Stimulated activated CD4-positive, alpha-beta T cell treated with anti-CD3 and anti-CD28 coated beads, Interleukin-15, amount 100 ng/mL, for 1 hour (primary cell): ENCODE measurements around the gene C1QTNF3.
"Not testable (repeated sequence)": the region's sequence is repeated elsewhere in the genome, so short reads cannot be mapped to it uniquely, and the experiment has no call there.

Experiments
- DNase-seq, 2 donors: peaks; one replicate each; pipeline ENCODE4 v3.0.0-alpha.2; 2020; ENCODE audit warnings: low read depth in 1 of 2, low spot score in 1 of 2

Gene C1QTNF3

GRCh38 chr5:34053133-34053532, 10.1 kb upstream of the C1QTNF3 start:
- DNase-seq, result no peak

DNA sequence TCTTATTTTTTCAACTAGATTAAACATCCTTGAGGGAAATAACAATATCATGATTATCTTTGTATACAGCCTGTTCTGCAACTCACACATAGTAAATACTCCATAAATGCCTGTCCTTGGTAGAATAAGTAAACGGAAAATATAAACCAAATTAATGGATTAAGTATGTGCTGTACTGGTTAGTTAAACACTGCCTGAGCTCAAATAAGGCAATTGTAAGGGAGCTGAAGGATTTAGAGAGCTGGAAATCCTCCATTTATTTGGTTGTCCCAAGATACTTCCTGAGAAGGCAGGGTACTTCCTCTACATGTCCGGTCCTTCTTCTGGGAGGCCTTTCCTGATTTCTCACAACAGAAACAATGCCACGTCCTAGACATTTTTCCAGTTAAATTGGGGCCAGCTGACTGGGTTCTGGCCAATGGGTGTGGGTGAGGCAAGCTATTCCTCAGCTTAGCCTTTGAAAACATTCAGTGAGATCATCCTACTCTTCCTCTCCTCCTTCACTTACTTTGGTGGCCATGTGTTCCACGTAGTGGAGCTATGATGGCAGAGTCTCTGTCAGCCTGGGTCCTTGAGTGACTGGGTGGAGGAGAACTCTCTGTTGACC, 8.5 kb upstream of the C1QTNF3 start:
- no peak for DNase-seq

GRCh38 chr5:34047774-34048572, 5.0 kb upstream of the C1QTNF3 start:
- DNase-seq, result no peak

DNA sequence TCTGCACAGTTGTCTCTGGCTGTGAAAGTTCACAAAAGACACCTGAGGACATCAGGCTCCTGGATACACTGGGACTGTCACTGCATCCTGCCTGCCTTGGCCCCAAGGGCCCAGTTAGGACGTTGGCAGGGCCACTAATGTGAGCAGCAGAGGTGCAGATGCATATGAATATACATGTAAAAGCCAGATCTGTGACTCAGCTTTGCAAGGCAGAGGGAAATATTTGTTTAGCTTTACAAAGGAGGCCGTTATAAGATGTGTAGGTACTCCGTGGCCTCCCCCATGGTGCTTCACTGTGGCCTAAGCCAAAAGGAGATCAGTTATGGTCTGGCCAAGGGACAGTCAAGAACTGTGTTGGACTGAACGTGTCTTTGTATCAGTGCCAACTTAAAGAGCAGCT, 4.1 kb upstream of the C1QTNF3 start:
- DNase-seq, result no peak

- DNase-seq, result no peak
Observed at GRCh38 chr5:34045996-34046395, 3.0 kb upstream of the C1QTNF3 start.

DNA sequence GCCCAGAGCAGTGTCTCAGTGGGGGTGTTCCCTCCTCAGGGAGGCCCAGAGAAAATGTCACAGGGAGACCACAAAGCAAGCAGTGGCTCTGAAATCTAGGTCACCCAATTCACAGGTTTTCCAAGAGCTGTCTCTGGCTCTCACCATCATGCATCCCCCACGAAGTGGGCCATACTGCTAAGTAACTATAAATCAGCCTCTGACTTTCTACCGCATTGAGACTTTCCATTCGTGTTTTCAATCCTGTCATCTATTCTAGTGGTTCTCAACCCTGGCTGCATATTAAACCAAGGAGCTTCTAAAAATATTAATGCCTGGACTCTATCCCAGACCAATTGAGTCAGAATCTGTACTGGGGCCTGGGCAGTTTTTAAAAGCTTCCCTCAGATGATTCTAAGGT, 2.0 kb upstream of the C1QTNF3 start:
- no peak for DNase-seq

GRCh38 chr5:34042321-34042720, 692 bp downstream of the C1QTNF3 start:
- DNase-seq, result no peak

- no peak for DNase-seq
Observed at GRCh38 chr5:34041247-34041972, 1.6 kb downstream of the C1QTNF3 start.

DNA sequence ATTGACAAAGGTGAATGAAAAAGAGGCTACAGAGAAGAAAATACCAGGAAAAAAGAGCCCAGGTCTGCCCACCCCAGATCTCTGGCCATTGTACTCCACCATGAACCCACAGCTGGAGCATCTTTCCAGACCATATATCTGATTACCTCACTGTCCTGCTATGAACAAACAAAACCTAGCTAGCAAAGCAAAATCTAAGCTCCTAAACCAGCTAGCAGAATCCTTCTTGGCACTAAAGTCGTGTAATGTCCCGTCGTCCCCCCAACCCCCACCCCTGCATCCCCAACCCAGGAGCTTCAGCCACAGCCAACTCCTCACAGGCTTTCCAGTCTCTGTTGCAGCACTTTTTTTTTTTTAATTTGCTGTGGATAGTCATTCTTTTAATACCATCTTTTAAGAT, 2.5 kb downstream of the C1QTNF3 start:
- DNase-seq, result no peak

DNA sequence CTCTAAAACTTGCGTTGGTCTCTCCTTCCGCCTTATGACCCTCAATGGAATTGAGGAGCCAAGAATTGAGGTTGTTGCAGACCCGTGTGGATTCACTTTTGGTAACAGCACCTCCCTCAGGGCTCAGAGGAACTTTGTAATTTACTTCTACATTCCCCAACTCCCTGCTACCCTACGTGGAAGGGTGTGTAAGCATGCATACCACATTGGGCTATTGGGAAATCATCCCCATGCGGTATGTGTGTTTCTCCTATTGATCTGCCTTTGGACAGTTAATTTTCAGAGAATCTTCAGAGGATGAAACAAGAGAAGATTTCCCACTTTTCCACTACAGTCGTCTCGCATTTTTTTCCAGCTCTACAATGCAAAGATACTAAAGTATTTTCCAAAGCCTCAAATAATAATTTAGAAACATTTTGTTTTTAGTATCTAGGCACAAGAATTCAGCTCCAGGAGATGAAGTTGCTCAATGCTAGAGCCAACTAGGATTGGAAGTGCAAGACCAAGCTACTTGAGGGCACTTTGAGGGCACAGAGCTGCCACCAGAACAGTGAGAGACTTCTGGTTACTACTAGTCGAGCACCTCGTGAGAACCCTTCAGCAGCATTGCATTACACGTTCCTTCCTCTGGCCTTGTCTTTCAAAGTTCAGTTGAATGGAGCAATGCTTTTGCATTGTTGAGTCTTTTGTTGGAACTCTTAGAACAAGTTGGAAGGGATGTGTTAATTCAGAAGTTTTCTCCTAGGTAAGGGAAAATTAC, 3.4 kb downstream of the C1QTNF3 start:
- no peak for DNase-seq

DNA sequence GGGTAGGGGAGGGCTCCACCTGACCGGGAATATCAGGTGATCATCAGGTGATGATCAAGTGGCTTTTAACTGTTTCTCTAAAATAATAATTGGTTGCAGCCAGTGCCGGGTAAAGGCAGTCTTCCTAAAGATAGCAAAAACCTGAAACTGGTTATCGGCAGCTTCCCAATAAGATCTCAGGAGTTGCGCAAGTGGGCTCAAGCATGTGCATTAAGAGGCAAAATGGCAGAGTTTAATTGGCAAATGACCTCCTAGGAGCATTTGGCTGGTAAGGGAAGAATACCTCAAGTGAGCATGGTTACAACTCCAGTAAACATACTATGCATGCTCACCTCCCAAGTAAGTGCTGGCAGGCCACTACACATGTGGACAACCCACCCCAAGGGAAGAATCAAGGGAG, 4.2 kb downstream of the C1QTNF3 start:
- no peak for DNase-seq

GRCh38 chr5:34038390-34038789, 4.6 kb downstream of the C1QTNF3 start:
- no peak for DNase-seq

DNA sequence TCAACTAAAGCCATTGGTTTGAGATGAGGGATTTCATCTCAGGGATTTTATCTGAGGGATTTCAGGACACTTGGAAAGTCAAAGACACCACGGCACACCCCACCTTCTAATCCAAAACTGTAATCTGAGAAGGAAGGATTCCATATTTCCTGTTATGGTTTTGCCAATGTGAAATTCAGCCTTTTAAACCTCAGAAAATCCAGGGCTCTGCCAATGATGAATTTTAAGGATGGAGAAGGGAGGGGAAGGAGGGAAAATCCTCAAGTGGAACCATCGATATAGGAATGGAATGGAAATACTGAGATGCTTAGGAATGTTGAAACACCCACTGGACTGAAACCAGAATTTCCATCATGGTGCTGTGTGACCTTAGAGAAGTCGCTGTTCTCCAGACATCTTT, 5.3 kb downstream of the C1QTNF3 start:
- no peak for DNase-seq

DNA sequence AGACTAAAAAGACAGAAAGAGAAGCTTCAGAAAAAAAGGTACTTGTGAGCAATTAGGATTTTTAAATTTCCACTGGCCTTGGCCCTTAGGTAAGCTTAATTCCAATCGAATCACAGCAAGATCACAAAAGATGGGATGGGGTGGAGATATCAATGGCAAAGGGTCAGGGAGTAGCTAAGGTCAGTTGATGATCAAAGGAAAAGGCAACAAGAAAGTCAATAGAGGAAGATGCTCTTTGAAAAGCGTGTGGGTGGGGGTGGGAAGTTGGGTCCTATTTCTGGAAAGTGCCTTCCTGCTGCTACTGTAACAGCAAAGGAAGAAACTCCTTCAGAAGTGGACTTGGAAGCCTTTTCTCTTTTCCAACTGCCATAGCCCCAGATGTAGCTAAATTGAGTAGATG, 7.3 kb downstream of the C1QTNF3 start:
- DNase-seq, result no peak

DNA sequence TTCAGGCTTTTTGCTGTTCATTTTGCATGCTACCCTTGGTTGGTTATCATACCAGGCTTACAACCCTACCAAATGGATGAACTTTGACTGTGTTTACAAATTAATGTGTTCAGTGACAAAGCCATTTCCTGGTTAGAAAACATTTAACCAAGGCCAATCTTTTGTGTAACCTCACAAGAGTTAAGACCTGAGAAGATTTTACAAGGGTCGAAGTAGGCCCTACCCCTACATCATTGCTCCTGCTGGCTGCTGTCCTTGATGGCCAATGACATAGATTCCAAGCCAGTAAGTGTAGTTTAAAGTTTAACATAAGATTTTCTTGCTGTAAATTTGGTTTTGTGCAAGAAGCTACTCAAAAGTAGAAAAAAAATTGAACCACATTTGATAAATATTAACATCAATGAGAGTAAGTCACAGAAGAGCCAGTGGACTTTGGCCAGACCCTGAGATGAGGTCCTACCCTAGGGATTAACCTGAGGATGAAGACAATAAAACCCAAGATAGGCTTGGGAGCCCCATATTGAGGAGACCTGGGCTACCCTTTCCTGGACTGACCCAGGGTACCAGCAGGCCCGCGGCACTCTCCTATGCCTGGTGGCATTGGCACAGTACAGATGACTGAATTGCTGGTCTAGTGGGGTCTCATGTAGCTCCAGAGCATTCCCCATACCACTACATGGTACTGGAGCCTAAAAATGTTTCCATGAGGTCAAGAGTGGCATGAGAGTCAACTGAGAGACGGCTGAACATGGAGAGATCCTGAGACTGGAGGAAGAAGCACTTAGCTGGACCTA, 8.3 kb downstream of the C1QTNF3 start:
- no peak for DNase-seq

GRCh38 chr5:34031966-34032365, 11.0 kb downstream of the C1QTNF3 start:
- DNase-seq, result no peak

DNA sequence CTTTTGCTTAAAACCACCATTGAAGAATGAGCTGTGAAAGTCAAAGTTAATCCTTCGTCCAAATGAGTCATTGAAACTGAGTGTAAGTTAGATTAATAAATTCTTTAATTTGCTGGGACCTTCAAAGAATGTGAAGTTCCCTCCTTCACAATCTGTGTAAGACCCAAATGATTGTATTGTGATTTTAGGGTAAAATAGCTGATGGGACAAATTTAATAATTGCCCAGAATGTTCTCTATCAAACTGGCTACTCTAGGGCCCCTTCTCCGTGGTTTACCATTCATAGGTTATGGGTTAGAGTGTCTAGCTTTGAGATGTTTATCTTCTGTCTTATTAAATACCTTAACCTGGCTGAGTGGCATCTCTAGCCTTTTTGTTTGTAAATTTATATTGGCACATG, 11.9 kb downstream of the C1QTNF3 start:
- no peak for DNase-seq

GRCh38 chr5:34030585-34030984, 12.4 kb downstream of the C1QTNF3 start:
- not testable (repeated sequence) for DNase-seq

GRCh38 chr5:34030048-34030447, 13.0 kb downstream of the C1QTNF3 start:
- DNase-seq, result no peak

- no peak for DNase-seq
Observed at GRCh38 chr5:34028349-34028748, 14.7 kb downstream of the C1QTNF3 start.
